Cerebellar cortex (tissue), 1 donor: ENCODE results near the gene MELK.

Experiments used
- DNase-seq: peaks from one replicate; pipeline ENCODE4 v3.0.0-alpha.2; 2015; ENCODE audit warnings: low spot score

The MELK gene

DNA sequence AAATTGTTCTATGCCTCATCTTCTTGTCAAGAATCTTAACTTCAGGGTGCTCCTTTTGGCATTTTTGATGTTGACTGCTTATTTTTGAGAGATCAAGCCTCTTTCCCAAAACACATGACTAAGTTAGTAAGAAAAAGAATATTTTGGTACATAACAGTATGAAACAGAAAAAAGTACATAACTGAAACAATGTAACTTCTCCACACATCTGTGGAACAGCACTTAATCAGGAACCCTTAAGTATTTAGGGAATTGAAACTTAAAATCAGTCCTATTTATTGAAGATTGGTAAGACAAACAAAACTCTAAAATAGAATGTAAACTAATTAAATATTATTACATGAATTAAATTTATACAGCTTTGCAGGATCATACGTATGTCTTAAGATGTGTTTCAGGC is 103.4 kb downstream of the MELK start:
- no peak for DNase-seq

DNA sequence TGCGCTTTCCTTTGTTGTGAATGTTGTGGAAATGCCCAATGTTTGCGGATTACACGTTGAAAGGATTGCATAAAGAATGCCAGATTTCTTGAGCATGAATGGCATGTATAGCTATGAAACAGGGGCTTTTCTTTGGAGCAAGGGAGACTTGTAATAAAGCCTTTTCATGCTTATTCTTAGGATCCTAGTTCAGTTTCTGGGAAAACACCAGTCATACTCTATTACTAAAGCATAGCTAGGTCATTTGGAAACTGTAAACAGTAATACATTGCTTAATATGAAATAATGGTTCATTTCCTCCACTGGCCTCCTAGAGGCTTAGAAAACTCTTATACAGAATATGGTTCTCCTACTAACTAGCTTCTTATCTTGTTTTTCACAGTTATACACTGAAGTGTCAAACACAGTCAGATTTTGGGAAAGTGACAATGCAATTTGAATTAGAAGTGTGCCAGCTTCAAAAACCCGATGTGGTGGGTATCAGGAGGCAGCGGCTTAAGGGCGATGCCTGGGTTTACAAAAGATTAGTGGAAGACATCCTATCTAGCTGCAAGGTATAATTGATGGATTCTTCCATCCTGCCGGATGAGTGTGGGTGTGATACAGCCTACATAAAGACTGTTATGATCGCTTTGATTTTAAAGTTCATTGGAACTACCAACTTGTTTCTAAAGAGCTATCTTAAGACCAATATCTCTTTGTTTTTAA is 104.2 kb downstream of the MELK start:
- DNase-seq, result no peak

DNA sequence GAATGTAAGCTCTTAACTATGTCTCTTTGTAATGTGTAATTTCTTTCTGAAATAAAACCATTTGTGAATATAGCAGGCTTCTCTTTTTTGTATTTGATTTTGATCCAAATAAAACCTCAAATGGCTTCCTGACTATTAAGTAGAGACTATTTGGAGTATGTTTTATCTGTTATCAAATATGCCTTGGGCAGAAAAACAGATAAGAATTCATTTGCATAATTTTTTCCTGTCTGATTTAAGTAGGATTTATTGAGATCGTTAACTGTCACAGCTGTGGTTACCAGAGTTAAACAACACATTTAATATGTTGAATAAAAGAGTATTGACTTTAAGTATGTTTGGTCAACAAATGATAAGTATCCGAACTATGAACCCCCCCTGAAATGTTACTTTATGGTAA is 104.9 kb downstream of the MELK start:
- no peak for DNase-seq

DNA sequence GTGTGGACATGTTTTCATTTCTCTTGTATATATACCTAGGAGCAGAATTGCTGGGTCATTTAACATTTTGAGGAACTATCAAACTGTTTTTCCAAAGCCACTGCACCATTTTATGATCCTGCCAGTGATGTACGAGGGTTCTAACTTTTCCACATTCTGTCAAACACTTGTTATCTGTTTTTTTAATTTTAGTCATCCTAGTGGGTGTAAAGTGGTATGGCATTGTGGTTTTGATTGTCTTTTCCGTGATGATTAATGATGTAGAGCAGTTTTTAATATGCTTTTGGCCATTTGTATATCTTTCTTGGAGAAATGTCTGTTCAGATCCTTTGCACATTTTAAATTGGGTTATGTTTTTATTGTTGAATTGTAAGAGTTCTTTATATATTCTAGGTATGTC is 107.0 kb downstream of the MELK start:
- no peak for DNase-seq

DNA sequence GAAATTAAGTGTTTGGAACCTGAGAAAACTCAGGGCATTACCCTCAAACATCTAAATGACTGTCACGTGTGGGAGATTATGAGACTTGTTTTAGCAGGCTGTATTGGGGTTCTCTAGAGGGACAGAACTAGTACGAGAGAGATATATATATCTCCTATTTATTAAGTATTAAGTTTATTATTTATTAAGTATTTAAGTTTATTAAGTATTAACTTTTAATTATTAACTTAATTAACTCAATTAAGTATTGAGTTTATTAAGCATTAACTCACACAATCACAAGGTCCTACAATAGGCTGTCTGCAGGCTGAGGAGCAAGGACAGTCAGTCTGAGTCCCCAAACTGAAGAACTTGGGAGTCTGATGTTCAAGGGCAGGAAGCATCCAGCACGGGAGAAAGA is 113.8 kb downstream of the MELK start:
- no peak for DNase-seq

DNA sequence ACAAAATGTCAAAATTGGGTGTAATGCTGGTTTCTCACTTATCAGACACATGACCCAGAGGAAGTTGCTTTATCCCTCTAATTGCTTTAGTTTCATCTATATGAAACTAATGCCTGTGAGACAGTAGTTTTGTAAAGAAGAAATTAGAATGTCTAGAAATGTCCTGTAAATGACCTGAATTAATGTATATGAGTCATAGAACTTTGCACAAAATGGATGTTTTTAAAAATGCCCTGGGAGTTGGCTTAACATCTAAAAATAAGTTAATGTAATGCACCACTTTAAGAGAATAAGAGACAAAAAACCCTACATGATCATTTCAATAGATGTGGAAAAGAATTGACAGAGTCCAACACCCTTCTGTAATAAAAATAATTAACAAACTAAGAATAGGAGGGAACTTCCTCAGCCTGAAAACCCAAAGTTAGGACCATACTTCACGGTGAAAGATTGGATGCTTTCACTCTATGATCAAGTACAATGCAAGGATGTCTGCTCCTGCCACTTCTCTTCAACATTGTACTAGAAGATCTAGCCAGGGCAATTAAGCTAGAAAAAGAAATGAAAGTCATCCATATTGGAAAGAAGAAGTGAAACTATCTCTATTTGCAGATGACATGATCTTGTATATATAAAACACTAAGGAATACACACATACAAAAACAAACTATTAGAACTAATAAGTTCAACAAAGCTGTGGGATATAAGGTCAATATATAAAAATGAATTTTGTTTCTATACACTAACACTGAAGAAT is 117.9 kb downstream of the MELK start:
- no peak for DNase-seq

DNA sequence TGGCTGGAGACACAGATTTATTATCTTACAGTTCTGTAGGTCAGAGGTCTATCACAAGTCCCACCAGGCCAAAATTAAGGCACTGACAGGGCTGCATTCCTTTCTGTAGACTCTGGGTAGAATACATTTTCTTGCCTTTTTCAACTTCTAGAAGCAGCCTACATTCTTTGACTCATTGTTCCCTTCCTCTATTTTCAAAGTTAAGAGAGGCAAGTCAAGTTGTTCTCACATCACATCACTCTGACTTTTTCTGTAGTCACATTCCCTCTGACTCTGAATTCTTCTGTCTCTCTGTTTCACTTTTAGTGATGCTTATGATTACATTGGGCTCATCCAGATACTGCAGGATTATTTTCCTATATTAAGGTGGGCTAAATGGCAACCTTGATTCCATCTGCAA is 119.0 kb downstream of the MELK start:
- DNase-seq, result no peak

DNA sequence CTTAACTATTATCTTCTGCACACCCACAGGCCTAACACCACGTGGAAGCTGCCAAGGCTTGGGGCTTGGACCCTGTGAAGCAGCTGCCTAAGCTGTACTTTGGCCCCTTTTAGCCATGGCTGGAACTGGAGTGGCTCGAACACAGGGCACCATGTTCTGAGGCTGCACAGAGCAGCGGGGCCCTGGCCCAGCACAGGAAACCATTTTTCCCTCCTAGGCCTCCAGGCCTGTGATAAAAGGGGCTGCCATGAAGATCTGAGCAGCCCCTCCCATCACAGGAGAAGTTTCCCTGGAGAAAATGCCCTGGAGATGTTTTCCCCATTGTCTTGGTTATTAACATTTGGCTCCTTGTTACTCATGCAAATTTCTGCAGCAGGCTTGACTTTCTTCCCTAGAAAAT is 126.3 kb downstream of the MELK start:
- DNase-seq, result no peak

DNA sequence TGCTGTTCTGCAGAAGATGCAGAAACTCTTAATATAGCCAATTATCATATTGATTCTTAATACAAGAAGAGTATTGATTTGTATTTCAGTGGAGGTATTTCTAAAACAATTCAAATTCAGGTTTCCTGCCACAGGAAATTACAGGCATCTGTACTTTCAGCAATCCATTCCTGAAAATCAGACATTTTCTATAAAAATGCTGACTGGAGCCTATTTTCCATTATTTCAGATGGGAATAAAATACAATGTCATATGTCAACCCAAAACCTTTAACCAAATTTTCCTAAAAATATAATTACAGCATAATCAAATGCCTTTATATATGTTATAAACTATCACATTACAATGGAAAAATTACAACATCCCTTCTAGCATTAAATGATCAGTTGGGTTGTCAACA is 131.5 kb downstream of the MELK start:
- DNase-seq, result no peak

DNA sequence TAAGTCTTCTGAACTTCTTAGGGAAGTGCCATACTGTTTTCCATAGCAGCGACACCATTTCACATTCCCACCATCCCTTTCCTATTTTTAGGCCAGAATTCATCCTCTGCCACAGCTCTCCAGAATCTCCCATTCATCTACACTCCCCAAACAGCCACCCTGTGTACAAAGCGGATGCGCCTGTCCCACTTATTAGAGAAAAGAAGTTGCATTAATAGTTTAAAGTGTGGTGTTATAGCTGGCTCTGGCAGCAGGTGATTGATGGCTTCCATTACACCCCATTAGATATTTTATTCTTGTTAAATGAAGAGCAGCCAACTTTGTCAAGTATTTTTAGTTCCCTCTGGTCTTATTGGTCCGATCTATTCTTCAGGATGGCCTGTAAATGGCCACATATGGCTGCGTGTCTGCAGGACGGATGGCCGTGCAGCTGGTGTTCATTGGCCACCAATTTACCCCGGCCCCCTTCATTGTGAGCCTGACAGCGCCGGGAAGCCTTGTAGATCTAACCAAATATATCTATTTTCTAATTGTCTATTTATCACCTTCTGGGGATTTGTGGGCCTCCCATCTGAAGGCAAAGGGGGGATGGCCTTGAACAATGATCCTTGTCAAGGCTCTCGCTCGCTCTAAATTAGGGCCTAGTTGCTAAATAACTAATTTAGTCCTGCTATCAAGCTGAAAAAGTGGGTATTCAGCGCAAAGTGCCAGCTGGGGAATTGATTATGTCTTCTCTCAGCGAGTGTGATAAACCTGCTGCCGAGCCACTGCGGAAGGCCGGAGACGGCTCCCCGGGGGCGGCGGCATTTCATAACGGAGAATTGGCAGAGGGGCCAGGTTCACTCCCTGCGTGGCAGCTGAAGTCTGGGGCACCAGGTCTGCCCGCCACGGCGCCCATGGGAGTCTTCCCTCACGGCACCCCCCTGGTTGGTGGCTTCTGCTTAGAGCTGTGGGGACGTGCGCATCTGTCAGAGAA is 141.1 kb downstream of the MELK start:
- no peak for DNase-seq

DNA sequence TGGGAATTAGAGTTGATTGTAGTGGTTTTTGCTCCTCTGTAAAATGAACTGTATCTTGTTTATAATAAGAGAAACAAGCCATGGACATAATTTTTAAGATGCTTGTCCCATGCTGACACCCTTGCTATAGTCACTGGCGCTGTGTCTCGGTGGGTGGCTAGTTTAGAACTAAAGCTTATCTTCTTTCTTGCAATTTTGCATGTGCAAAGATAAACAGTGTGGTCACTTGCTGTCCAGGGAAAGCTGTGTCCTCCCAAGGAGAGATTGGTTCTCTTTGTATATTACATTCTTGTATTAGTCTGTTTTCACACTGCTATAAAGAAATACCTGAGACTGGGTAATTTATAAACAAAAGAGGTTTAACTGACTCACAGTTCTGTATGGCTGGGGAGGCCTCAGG is 143.8 kb downstream of the MELK start:
- no peak for DNase-seq

DNA sequence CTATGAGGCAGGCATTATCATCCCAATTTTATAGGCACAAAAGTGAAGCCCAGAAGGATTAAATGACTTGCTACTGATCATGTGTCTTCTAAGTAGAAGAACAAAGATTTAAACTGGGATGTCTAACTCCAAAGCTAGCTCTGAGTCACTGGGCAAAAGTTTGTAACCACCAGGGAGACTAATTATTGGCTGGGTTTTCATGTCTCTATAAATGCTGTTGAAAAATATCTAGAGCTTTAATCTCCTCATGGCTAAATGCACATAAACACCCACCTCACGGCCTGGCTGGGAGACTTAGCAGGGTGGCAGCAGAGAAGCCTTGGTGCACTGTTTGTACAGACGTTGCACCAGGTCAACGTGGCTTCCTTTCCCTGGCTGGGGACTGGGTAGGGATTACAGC is 144.6 kb downstream of the MELK start:
- DNase-seq, result no peak

DNA sequence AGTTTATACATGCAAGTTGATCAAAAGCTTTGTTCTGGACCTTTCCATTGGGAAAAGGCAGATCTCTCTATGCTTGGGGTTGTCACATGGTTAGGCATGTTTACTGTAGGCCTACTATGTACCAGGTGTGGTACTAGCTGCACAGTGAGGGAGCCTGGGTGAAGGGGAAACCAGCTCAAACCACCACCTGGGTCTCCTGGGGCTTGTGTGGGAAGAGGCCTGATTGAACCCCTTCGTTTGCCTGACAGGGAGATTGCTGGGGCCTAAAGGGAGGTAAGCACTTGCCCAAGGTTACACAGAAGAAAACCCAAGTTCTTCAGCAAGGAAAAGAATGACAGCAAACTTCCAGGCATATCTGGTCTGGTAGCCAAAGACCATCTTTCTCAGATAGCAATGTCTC is 145.9 kb downstream of the MELK start:
- DNase-seq, result no peak

DNA sequence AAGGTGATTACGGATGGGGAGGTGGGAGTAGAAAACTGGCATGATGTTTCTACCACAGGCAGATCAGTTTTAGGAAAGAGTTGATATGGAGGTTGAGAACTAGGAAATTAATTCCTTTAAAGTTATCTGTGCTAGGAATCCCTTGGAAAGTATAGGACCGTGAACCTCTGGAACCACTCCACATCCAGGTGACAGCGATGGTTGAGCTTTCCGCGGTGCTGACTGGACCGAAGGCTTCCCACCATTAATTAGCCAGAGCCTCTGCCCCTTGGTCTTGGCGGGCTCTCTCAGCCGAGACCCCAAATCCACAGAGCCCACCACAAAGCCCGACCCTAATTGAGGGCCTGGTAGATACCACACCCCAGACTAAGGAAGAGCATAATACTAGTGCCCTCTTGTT is 147.3 kb downstream of the MELK start:
- DNase-seq, result no peak

DNA sequence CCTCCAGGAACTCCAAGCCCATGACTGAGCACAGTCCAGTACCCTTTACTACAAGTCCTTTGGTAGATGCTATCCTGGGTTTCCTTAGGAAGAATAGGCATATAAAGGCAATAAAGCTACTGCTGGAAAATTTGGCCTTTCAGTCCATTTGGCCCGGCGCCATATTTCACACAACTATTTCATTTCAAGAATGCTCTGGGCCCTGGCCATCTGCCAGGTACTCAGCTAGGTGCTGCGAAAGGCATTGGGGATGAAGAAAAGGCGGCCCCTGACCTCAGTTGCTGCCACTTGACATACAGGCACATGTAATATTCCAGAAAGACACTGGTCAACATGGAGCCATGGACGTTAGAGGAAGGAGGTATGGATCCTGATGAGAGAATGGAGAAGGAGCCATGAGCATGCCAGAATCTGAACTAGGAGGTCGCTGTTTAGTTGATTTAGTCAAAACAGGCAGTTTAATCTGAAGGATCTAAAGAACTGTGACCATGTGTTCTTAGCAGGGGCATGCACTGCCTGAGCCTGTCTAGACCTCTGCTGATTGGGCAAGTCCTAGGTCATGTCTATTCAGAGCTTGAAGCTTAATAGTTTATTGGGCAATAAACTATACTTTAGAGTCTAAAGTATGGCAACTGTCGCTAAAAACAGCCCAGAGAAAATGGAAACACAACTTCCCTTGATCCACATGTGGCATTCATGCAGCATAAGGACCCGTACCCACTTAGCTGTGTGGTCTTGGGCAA is 149.3 kb downstream of the MELK start:
- no peak for DNase-seq

DNA sequence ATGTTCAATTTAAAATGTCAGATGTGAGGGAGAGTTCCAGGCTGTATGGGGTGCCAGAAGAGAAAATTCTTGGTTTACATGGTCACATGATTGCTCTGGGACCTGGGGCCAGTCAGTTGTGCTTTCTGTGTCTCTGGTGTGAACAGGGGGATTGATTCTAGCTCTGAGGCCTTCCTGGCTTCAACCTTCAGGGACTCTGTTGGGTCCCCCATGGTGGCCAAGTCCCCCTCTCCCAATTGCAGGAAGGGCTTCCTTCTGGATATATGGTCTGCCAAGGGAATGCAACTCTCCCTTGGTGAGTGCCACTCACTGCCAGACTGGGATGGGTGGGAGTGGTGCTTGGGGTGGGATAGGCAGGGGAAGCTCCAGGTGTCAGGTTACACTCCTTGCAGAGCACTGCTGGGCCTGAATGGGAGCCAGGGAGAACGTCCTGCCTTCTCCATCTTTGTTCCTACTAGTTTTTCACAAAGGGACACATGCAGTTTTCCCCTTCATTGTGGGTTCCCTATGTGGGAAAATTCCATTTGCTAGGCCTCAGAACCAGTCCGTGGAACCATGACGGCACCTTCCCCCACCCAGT is 153.2 kb downstream of the MELK start:
- DNase-seq, result no peak
